ENCODE data around the gene NACC1. TPM values are rescaled to one million over a fixed set of nuclear protein-coding genes. Genes with fewer than 3 reads are reported as not detected.

The NACC1 gene
- total and polyA plus RNA-seq, 2 of the 13 experiments (the other 11 are each of a cell fraction or from before 2014, with no cell fraction given): 31.8 to 42.3 TPM

GRCh38 chr19:13155472-13156359, 37.7 kb downstream of the NACC1 start (continued):
- TF ChIP-seq ZNF883 (CRISPR knock-in tag; IDR thresholded peaks at IDR 0.05; ENCODE audit: not compliant biosample characterization) (no peak), AFF4 (CRISPR knock-in tag; IDR thresholded peaks at IDR 0.05) (no peak), TBP (CRISPR knock-in tag; IDR thresholded peaks at IDR 0.05) (no peak), HOXD1 (CRISPR knock-in tag; IDR thresholded peaks at IDR 0.05) (no peak), NFAT5 (CRISPR knock-in tag; IDR thresholded peaks at IDR 0.05) (no peak), ZFP36L2 (CRISPR knock-in tag; IDR thresholded peaks at IDR 0.05) (no peak), ELF4 (CRISPR knock-in tag; IDR thresholded peaks at IDR 0.05; ENCODE audit: borderline replicate concordance) (no peak; the same call in 1 of the 2 replicates), KMT2A (CRISPR knock-in tag; IDR thresholded peaks at IDR 0.05) (no peak), RNF2 (conservative IDR thresholded peaks at IDR 0.05; ENCODE audit: low read depth) (no peak), TFAP4 (IDR thresholded peaks at IDR 0.05; ENCODE audit: borderline replicate concordance, low read depth) (no peak), DMTF1 (CRISPR knock-in tag; IDR thresholded peaks at IDR 0.05) (no peak), HMGXB4 (CRISPR knock-in tag; IDR thresholded peaks at IDR 0.05; ENCODE audit: borderline replicate concordance in 1 of 2, low read depth in 1 of 2) (peak; percentile 20 to 36; a peak in 1 of 4 replicates), NFKBIZ (CRISPR knock-in tag; IDR thresholded peaks at IDR 0.05) (no peak)

All from HepG2 (cell line).